NCI-H2227 (cell line): ENCODE results near the gene CWF19L1.
"Not testable (repeated sequence)": the region's sequence is repeated elsewhere in the genome, so short reads cannot be mapped to it uniquely, and the experiment has no call there.

Experiments
- DNase-seq: peaks from one replicate; lab custom pipeline; 2025; ENCODE audit not compliant: unreplicated experiment; lab: John Stamatoyannopoulos, UW

Gene CWF19L1

GRCh38 chr10:100267239-100268104, at the start of gene CWF19L1:
CWF19L1 (minus strand) TSS chr10:100267638; CDS start chr10:100267593, 45 bp downstream.
- peak; percentile 80 for DNase-seq

GRCh38 chr10:100315615-100316014, 48.2 kb upstream of the CWF19L1 start:
- no peak for DNase-seq

GRCh38 chr10:100311298-100311697, 43.9 kb upstream of the CWF19L1 start:
- DNase-seq = no peak

DNA sequence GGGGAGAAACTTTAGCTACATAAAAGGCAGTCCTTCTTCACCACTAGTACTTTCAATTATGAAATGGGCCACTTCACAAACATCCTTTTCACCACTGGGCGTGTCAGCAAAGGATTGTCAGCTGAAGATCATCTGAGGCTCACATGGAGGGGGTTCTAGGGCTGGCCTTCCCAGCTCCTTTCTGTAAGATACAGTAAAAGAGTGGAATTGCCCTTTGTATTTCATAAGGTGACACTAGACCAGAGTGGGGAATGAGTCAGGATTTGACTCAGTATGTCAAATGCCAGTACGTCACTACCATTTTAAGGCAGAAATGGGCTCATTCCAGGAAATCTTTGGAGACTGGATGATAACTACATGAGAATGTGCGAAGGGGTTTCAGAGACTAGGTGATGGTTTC, 40.2 kb upstream of the CWF19L1 start:
- no peak for DNase-seq

DNA sequence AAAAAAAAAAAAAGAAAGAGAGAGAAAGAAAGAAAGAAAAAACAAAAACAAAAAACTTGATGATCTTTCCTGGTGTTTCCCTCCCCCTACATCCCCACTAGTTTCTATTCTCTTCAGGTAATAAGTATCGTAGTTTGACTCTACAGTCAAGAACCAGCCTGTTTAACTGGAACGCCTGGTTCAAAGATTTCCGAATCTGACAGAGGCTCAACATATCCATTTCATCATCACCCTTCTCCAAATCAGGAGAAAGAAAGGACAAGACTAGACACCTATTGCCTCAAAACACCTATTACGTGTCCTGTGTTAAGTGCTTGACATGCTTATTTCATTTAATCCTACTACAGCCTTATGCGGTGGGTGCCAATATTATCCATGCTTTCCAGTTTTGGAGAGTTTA, 39.4 kb upstream of the CWF19L1 start:
- no peak for DNase-seq

GRCh38 chr10:100304414-100304813, 37.0 kb upstream of the CWF19L1 start:
- DNase-seq = no peak

GRCh38 chr10:100303724-100304319, 36.4 kb upstream of the CWF19L1 start:
- peak; percentile 32 for DNase-seq

DNA sequence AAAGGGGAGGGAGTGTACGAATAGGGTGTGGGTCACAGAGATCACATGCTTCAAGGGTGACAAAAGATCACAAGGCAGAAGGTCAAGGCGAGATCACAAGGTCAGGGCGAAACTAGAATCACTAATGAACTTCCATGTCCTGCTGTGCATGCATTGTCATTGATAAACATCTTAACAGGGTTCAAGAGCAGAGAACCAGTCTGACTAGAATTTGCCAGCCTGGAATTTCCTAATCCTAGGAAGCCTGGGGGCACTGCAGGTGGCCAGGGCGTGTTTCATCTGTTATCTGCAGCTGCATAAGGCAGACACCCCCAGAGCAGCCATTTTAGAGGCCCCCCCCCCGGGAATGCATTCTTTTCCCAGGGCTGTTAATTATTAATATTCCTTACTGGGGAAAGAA, 33.7 kb upstream of the CWF19L1 start:
- not testable (repeated sequence) for DNase-seq

GRCh38 chr10:100297242-100297641, 29.8 kb upstream of the CWF19L1 start:
- no peak for DNase-seq

GRCh38 chr10:100293066-100293465, 25.6 kb upstream of the CWF19L1 start:
- no peak for DNase-seq

- DNase-seq = not testable (repeated sequence)
These were observed 24.9 kb upstream of the CWF19L1 start for GRCh38 chr10:100292300-100292699.

- DNase-seq = no peak
These were observed 23.9 kb upstream of the CWF19L1 start for GRCh38 chr10:100291356-100291755.

DNA sequence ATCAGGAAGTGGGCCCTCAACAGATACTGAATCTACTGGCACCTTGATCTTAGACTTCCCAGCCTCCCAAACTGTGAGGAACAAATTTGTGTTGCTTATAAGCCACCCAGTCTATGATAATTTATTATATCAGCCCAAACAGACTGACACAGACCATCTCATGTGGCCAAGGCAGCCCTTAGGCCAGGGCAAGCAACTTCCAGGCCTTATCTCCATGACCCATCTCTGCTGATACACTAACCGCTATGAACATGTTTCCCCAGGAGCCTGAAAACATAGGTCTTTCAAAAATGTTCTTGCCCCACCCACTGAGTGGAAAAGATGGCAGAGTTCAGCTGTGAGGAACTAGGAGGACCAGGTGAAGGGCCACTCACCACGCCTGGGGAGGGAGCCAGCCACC, 22.2 kb upstream of the CWF19L1 start:
- DNase-seq = no peak

GRCh38 chr10:100288196-100288595, 20.8 kb upstream of the CWF19L1 start:
- DNase-seq = no peak

GRCh38 chr10:100287756-100288155, 20.3 kb upstream of the CWF19L1 start:
- DNase-seq = no peak

- DNase-seq = peak; percentile 81
These were observed 18.9 kb upstream of the CWF19L1 start, which contains the start of gene BLOC1S2 for GRCh38 chr10:100286051-100287033. BLOC1S2 (minus strand) TSS chr10:100286680; CDS start chr10:100286659, 21 bp downstream.

GRCh38 chr10:100285326-100285725, 17.9 kb upstream of the CWF19L1 start:
- DNase-seq = not testable (repeated sequence)

- no peak for DNase-seq
These were observed 15.5 kb upstream of the CWF19L1 start for GRCh38 chr10:100282907-100283306.

GRCh38 chr10:100276971-100277370, 9.5 kb upstream of the CWF19L1 start:
- not testable (repeated sequence) for DNase-seq

DNA sequence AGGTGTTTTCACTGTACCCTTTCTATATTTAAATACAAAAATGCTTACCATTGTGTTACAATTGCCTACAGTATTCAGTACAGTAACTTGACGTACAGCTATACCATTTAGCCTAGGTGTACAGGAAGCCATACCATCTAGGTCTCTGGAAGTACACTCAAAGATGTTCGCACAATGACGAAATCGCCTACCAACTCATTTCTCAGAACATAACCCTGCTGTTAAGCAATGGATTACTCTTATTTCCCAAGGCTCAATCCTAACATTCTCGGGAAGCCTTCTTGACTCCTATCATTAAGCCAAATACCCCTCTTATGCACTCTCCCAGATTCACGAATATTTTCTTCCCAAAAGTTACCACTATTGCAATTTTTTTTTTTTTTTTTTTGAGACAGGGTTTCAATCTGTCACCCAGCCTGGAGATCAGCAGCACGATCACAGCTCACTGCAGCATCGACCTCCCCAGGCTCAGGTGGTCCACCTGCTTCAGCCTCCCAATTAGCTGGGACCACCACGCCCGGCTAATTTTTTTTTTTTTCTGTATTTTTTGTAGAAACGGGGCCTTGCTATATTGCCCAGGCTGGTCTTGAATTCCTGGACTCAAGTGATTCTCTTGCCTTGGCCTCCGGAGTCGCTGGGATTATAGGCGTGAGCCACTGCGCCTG, 1.5 kb downstream of the CWF19L1 start:
- DNase-seq = no peak

DNA sequence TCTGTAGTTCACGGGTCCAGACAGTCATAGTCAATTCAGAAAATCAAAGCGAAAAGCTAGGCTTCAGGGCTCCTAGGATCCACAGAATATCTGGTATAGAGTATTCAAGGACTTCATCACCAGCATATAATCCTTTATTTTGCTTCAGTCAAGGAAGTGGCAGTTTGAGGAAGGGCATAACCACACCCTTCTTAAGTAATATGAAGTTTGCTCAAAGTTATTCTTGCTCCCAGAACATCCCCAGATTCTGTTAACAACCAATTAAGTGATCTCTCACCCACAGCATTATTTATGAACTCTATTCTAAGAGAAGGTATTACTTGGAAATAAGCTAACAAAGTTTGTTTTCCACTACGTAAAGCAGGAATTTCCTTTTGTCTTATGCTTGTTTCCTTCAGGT, 13.2 kb downstream of the CWF19L1 start:
- no peak for DNase-seq
